HG03066 (cell line): ENCODE measurements around the gene KCTD1.

Experiments
- ATAC-seq: cut with Tn5 transposase; IDR thresholded peaks from one replicate; pipeline ENCODE4 v1.9.1; 2021; ENCODE audit warnings: low read depth; ENCODE audit not compliant: unreplicated experiment

The KCTD1 gene

GRCh38 chr18:26548415-26549262 lies at the start of gene KCTD1:
Gene KCTD1, minus strand, starts transcription at chr18:26548553. Its CDS starts 17 bp downstream, at chr18:26548536.
- ATAC-seq = peak; percentile 42

GRCh38 chr18:26593365-26594320 lies 45.3 kb upstream of the KCTD1 start:
- ATAC-seq = no peak

GRCh38 chr18:26584745-26585144 lies 36.4 kb upstream of the KCTD1 start:
- ATAC-seq = no peak

GRCh38 chr18:26579941-26580618 lies 31.7 kb upstream of the KCTD1 start:
- ATAC-seq = no peak

- no peak for ATAC-seq
Measured at GRCh38 chr18:26575865-26576217, 27.5 kb upstream of the KCTD1 start.

- no peak for ATAC-seq
Measured at GRCh38 chr18:26574958-26575864, 26.9 kb upstream of the KCTD1 start.

GRCh38 chr18:26568926-26569665 lies 20.7 kb upstream of the KCTD1 start:
- ATAC-seq = no peak

GRCh38 chr18:26568513-26568912 lies 20.2 kb upstream of the KCTD1 start:
- no peak for ATAC-seq

GRCh38 chr18:26566874-26567555 lies 18.7 kb upstream of the KCTD1 start:
- ATAC-seq = no peak

GRCh38 chr18:26565514-26565913 lies 17.2 kb upstream of the KCTD1 start:
- ATAC-seq = no peak

GRCh38 chr18:26563024-26563423 lies 14.7 kb upstream of the KCTD1 start:
- no peak for ATAC-seq

- no peak for ATAC-seq
Measured at GRCh38 chr18:26562568-26562967, 14.2 kb upstream of the KCTD1 start.

GRCh38 chr18:26561769-26562168 lies 13.4 kb upstream of the KCTD1 start:
- no peak for ATAC-seq

- peak; percentile 77 for ATAC-seq
Measured at GRCh38 chr18:26556573-26556972, 8.2 kb upstream of the KCTD1 start.

GRCh38 chr18:26555804-26556553 lies 7.6 kb upstream of the KCTD1 start:
- ATAC-seq = no peak

GRCh38 chr18:26553943-26554342 lies 5.6 kb upstream of the KCTD1 start:
- ATAC-seq = no peak

GRCh38 chr18:26551695-26552081 lies 3.3 kb upstream of the KCTD1 start:
- ATAC-seq = no peak
